HL-60 (cell line): ENCODE measurements around the gene FGGY.

ENCODE experiments used
- DNase-seq, 2 experiments: peaks; one replicate each; pipeline ENCODE4 v3.0.0-alpha.2; 2010 to 2020; ENCODE audit warnings: low read depth in 1 of 2, low spot score in 1 of 2
- H3K27ac ChIP-seq: fragments of 250-450 bp; sonication (Bioruptor Pico); replicated peaks from 2 replicates; pipeline ENCODE4 v1.5.1; 2020; ENCODE audit warnings: mild to moderate bottlenecking, moderate library complexity
- H3K27me3 ChIP-seq: fragments of 250-450 bp; sonication (Bioruptor Pico); 2 replicates; pipeline ENCODE4 v1.5.1; 2021; ENCODE audit warnings: mild to moderate bottlenecking, moderate library complexity; ENCODE audit not compliant: insufficient read depth, poor library complexity, severe bottlenecking
- H3K4me3 ChIP-seq: replicated peaks from 2 replicates; pipeline ENCODE4 v1.5.1; 2011; ENCODE audit warnings: mild to moderate bottlenecking, control low read depth, low read length; ENCODE audit not compliant: insufficient read depth
- CTCF ChIP-seq: IDR thresholded peaks from one replicate; pipeline ENCODE4 v1.5.1; 2011; ENCODE audit warnings: low read length, control low read depth, inconsistent platforms; ENCODE audit not compliant: insufficient read depth
- GABPA ChIP-seq: IDR thresholded peaks from 2 replicates; pipeline ENCODE4 v1.6.1; 2012; ENCODE audit warnings: low read depth
- POLR2AphosphoS5 ChIP-seq: IDR thresholded peaks from 2 replicates; pipeline ENCODE4 v1.6.1; 2012; ENCODE audit warnings: low read depth
- REST ChIP-seq: IDR thresholded peaks from 2 replicates; pipeline ENCODE4 v1.6.1; 2012; ENCODE audit warnings: low read depth; ENCODE audit not compliant: insufficient replicate concordance
- SPI1 ChIP-seq: IDR thresholded peaks from 2 replicates; pipeline ENCODE4 v1.6.1; 2012; ENCODE audit warnings: low read depth, mild to moderate bottlenecking, borderline replicate concordance

FGGY gene

DNA sequence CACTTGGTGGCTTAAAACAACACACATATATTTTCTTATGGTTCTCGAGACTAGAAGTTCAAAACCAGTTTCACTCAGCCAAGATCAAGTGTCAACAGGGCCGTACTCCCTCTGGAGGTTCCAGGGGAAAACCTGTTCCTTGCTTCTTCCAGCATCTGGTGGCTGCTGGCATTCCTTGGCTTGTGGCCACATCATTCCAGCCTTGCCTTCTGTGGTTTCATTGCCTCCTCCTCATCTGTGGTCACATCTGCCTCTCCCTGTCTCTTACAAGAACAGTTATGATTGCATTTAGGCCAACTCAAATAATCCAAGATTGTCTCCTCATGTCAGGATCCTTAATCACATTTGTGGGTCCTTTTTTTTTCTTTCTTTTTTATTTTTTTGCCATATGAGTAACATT is 277.2 kb downstream of the FGGY start:
- no peak for TF ChIP-seq REST
- TF ChIP-seq SPI1: no peak
- TF ChIP-seq CTCF: no peak
- no peak for TF ChIP-seq GABPA
- no peak for TF ChIP-seq POLR2AphosphoS5

DNA sequence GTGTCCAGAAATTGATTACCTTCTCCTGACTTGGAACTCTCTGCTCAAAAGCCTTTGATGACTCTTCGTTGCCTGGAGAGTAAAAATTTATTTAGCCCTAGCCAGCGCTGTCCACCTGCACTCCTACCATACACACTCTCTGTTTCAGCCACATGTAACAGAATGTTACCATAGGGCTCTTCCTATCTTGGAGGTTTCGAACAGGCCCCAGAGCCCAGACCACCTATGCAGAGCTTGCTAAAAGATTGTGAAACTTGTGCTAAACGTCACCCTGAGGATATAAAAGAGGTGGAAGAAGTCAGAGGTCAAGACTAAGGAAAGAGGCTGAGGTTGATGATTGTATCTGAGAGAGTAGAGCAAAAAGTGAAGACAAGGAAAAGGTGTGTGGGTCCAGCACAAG is 280.9 kb downstream of the FGGY start:
- TF ChIP-seq CTCF: no peak
- TF ChIP-seq GABPA: no peak
- TF ChIP-seq POLR2AphosphoS5: no peak
- TF ChIP-seq SPI1: no peak
- no peak for TF ChIP-seq REST
- no peak for DNase-seq
- no peak overlapping the region for H3K27ac ChIP-seq
- no peak overlapping the region for H3K4me3 ChIP-seq
- no peaks in the 10 kb centered on the region for H3K27me3 ChIP-seq

More for the DNA sequence above, 277.2 kb downstream of the FGGY start:
- no peak for DNase-seq
- Histone ChIP-seq H3K27ac (no peak overlapping the region), H3K4me3 (no peak overlapping the region), H3K27me3 (no peaks in the 10 kb centered on the region)

GRCh38 chr1:59579222-59579621 is 282.3 kb downstream of the FGGY start:
- TF ChIP-seq REST (no peak), GABPA (no peak), SPI1 (no peak), POLR2AphosphoS5 (no peak), CTCF (no peak)
- no peak overlapping the region for H3K4me3 ChIP-seq
- DNase-seq: no peak
- H3K27me3 ChIP-seq: no peaks in the 10 kb centered on the region
- no peak overlapping the region for H3K27ac ChIP-seq
